AG08395 (cell line): ENCODE measurements around the gene IRGQ.
A peak's percentile ranks its signal among the peaks of the same experiment; 100 is the strongest.
"Not testable (repeated sequence)": the region's sequence is repeated elsewhere in the genome, so short reads cannot be mapped to it uniquely, and the experiment has no call there.

ENCODE experiments used
- DNase-seq: peaks from one replicate; pipeline ENCODE4 v3.0.0; 2012; ENCODE audit warnings: mixed read lengths, low spot score

The IRGQ gene

DNA sequence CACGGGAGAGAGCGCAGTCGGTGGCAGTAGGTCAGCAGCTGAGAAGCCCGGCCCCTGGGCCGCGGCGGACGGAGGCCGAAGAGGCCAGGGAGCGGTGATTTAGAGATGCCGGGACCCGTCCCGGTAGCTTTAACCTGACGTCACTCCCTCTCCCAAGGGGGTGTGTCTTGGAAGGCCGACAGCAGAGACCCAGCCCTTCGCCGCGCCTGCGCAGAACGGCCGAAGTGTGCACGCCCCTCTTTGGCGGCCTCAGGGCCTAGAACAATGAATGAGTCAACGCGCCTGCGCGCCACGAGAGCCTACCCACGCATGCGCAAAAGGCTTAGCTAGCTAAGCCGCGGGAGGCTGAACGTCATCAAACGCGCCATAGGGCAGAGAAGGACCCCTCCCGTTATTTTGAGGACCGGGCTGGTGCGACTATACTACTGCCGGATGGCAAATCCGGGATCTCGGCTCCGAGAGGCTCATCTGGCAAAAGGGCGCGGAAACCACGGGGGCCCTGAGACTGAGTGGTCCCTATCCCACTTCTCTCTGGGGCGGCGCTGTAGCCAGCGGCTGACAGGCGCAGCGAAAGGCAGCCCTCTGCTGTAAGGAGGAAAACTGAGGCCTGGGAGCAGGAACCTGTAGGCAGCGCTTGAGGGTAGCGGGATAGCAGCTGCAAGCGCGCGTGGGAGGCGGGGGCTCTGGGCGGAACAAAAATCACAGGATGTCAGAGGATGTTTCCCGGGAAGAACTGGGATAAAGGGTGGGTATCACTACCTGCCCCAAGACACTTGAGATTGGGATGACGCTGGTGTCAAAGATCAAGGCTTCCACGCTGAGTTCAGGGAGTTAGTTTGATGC, at the start of gene IRGQ, which contains the start of gene ZNF576:
TSS of gene IRGQ (minus strand) at position 136 of the 843 bp plus-strand sequence. CDS start 796 bp downstream, outside the sequence.
TSS of gene ZNF576 (plus strand) at position 597 of the 843 bp plus-strand sequence. CDS start 514 bp downstream, outside the sequence.
- DNase-seq = peak; percentile 100

DNA sequence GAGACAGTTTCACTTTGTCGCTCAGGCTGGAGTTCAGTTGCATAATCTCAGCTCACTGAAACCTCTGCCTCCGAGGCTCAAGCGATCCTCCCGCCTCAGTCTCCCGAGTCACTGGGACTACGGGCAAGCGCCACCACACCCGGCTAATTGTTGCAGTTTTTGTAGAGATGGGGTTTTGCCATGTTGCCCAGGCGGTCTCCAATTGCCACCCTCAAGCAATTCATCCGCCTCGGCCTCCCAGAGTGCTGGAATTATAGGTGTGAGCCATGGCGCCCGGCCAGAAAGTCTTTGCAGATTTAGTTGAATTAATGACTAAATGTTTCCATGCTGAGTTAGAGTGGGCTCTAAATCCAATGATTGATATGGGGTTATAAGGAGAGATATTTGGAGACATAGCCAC, 48.2 kb upstream of the IRGQ start:
- no peak for DNase-seq

- no peak for DNase-seq
These were observed 47.4 kb upstream of the IRGQ start for GRCh38 chr19:43643326-43643725.

DNA sequence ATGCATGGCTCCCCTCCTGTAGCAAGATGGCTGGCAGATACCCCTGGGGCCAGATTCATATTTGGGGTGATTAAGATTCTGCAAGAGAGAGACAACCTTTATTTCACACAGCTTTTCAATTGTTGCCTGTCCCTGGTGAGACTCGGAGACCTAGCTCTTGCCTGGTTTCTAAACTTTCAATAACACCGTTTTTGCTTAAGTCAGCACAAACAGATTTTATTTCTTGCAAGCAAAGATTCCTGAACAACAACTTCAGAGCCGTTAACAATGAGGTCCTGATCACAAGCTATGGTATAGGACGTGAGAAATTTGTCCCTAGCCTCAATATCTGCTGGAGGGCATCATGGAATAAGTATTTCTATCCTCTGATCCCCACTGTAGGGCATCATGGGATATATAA, 46.6 kb upstream of the IRGQ start:
- DNase-seq = no peak

- no peak for DNase-seq
These were observed 45.4 kb upstream of the IRGQ start for GRCh38 chr19:43641333-43641732.

- no peak for DNase-seq
These were observed 44.5 kb upstream of the IRGQ start for GRCh38 chr19:43640424-43640757.

DNA sequence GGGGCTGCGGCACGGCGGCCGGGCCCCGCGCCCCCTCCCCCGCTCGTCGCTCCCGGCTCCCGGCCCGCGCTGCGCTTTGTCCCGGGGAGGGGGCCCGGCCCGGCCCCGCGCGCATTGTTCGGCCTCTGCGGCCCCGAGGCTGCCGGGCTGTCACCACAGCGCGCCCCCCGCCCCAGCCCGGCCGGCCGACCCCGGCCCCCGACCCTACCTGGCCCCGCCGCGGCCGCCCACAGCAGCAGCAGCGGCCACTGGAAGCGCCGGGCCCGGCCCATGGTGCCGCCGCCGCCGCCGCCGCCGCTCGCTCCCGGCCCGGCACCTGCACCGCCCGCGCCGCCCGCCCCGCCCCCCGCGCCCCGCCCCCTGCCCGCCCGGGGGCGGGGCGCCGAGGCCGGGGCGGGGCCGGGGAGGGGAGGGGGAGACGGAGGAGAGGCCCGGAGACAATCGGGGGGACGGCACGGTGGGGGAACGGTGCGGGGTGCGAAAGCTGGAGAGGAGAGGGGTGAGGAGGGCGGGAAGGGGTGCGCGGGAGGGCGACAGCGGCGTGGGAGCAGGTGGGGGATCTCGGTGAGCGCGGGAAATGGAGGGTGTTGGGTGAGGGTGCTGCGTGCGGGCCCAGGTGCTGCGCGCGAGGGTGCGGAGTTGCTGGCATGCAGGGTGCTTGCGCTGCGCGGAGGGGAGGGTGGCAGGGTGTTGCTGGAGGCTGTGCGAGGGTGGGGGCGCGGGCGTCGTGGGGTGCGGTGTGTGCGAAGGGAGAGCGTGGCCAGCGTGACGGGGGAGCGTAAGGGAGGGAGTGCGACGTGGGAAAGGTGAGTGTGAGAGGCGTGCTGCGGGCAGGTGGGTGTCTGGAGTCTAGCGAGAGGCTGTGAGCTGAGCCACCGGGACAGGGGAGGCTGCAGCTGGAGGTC, 43.8 kb upstream of the IRGQ start, which contains the start of gene CADM4:
TSS of gene CADM4 (minus strand) at position 332 of the 905 bp plus-strand sequence. CDS start at position 272, 60 bp downstream.
- DNase-seq = no peak

DNA sequence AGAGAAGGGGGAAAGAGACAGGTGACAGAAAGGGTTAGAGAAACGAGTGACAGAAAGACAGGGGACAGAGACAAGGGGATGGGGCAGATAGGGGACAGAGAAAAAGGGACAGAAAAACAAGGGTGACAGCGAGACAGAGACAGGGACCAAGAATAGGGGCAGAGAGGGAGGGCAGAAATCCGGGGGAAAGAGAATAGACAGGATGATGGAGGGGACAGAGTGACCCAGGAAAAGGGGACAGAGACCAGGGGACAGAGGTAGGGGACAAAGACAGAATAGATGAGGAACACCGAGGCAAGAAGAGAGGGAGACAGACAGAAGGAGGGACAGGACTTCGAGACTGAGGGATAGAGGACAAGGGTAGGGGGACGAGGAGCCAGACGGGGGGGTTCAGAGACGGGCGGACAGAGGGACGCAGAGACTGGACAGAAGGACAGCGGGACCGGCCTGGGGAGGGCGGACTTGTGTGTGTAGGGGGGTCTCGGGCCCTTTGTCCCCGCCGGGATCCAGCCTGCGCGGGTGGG, 43.1 kb upstream of the IRGQ start:
- no peak for DNase-seq

GRCh38 chr19:43638214-43638994, 42.5 kb upstream of the IRGQ start:
- DNase-seq = no peak

DNA sequence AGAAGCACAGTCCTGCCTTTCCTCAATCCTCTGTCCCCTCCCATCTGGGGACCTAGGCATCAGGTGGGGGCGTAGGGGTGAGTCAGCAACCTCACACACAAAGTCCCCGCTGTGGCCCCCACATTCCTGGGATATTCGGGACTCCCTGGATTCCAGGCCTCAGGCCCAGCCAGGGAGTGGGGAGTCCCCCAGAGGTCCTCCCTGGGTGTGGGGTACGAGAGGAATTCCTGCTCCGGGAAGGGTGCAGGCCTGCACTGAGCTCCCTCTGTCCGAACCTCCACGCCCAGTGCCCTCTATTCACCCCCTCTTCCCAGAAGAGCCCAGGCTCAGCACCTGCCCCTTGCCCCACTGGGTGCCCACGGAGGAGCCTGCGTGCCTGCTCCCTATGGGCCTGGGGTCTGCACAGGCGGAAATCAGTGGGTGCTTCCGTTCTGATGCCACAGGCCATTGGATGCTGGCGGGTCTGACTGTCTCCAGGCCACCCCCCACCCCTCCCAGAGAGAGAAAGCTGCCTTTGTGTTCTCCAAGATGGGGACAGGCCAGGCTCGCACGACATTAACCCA, 40.3 kb upstream of the IRGQ start:
- DNase-seq = no peak

DNA sequence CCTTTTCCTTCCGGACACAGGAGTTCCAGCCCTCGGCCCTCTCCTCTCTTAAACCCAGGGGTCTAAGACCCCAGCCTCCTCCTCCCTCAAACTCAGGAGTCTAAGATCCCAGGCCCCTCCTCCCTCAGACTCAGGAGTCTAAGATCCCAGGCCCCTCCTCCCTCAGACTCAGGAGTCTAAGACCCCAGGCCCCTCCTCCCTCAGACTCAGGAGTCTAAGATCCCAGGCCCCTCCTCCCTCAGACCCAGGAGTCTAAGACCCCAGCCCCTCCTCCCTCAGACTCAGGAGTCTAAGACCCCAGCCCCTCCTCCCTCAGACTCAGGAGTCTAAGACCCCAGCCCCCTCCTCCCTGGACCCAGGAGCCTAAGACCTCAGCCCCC, 39.6 kb upstream of the IRGQ start:
- not testable (repeated sequence) for DNase-seq

- no peak for DNase-seq
These were observed 39.1 kb upstream of the IRGQ start for GRCh38 chr19:43634872-43635560.

GRCh38 chr19:43634506-43634871, 38.6 kb upstream of the IRGQ start:
- no peak for DNase-seq

DNA sequence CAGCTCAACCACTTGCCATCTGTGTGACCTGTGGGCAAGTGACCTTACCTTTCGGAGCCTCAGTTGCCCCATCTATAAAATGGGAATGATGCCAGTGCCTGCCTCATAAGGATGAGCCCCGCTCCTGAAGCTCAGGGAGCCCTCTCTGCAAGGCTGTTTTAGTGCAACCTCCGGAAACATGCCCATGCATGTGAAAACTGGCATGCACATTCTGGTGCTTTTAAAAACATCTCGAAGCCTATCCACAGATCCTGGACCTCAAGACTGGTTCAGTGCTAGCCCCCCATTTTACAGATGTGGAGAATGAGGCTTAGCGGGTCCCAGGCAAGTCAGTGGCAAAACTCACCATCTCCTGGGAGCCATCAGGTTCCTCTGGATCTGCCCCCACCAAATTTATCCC, 38.1 kb upstream of the IRGQ start:
- no peak for DNase-seq

DNA sequence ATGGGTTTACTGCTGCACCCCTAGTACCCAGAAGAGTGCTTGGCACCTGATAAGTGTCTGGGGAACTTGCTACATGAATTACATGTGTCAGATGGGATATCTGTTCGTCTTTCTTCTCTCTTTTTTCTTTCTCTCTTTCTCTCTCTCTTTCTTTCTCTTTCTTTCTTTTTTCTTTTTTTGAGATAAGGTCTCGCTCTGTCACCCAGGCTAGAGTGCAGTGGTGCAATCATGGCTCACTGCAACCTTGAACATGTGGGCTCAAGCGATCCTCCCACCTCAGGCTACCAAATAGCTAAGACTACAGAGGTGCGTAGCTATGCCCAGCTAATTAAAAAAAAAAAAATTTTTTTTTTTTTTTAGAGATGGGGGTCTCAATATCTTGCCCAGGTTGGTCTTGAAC, 37.6 kb upstream of the IRGQ start:
- no peak for DNase-seq

DNA sequence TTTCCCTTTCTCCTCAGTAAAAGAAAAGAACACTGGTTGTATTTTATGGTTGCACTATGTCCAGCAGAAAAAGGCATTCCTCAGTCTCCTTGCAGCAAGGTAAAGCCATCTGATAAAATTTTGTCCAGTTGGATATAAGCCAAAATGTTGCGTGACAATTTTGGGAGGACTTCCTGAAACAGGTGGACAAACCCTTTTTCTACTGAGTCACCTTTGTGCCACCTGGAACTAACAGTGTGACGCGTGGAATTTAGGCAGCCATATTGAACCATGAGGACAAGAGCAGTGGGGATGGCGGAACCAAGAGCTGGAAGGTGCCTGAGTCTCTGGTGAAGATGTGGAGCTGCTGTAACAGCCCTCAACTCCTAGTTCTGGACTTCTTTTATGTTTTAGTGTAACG, 35.6 kb upstream of the IRGQ start:
- no peak for DNase-seq

GRCh38 chr19:43628646-43629326, 32.9 kb upstream of the IRGQ start:
- DNase-seq = no peak

- DNase-seq = no peak
These were observed 30.9 kb upstream of the IRGQ start for GRCh38 chr19:43626838-43627237.

DNA sequence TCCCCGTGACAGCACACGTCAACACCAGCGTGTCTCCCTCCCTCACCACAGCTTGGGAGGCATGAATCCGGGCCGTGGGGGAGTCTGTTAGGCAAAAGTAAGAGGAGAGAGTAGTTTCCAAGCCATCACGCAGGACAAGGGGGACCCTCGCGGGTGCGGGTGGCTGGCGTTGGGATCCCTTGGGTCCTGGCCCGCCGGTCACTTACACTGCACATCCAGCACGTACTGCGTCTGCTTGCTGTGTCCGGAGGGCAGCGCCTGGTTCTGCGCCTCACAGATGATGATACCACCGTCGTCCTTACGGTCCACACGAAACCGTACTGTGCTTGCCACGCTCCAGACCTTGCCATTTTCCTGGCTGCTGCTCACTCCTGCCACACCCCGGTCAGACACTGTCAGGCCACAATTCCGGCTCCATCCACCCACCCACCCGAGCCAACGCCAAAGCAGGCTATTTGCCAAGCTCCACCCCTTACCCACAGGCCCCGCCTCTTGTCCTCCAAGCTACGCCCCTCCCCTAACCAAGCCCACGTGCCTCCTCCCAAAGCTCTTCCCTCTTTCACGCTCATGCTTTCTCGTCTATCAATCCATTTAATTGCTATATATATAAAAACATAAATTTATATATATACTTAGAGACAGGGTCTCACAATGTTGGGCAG, 30.1 kb upstream of the IRGQ start:
- DNase-seq = no peak

GRCh38 chr19:43624933-43625332, 29.0 kb upstream of the IRGQ start:
- DNase-seq = no peak
